ENCODE results near the gene SORCS2.

Gene SORCS2

DNA sequence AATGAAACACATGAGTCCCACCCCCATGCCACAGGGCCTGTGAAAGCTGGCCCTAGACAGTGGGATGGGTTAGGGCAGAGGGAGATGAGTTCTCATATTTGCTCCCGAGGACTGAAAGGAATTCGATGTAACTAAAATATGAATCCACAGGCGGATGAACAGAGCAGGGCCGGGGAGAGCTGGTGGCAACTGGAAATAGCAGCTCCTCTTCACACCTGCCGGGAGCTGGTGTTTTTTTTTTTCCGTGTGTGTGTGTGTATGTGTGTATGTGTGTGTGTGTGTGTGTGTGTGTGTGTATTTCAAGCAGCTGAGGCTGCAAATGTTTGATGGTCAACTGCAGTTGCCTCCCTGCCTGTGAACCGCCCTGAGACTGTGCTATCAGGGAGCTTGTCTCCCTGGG is 357.5 kb downstream of the SORCS2 start:
- no peak overlapping the region for H2BK5ac ChIP-seq (ENCODE audit: low read depth, low read length, poor library complexity, severe bottlenecking)
- H3K79me1 ChIP-seq (replicated peaks; ENCODE audit: low read length, poor library complexity, severe bottlenecking), result no peaks in the 10 kb centered on the region
- no peak overlapping the region for H3K4me2 ChIP-seq (ENCODE audit: low read length, poor library complexity, severe bottlenecking)
- no peak overlapping the region for H3K18ac ChIP-seq (ENCODE audit: low read depth in 1 of 2, low read length in 2 of 2)
- H2AK5ac ChIP-seq (ENCODE audit: low read length, severe bottlenecking), result no peak overlapping the region
- no peak overlapping the region for H2BK120ac ChIP-seq (ENCODE audit: low read depth, low read length)
- H2BK15ac ChIP-seq (ENCODE audit: low read depth, poor library complexity, severe bottlenecking), result no peak overlapping the region
- H3K4me1 ChIP-seq (ENCODE audit: control insufficient read depth, insufficient read depth, low read depth, low read length), result peaks cover 10% of the 10 kb centered on the region
- H3K4ac ChIP-seq (ENCODE audit: low read depth in 1 of 2, low read length in 2 of 2), result no peak overlapping the region
- no peak overlapping the region for H3K9ac ChIP-seq (ENCODE audit: low read length)
- no peak overlapping the region for H4K91ac ChIP-seq (ENCODE audit: low read length)
- no peak for DNase-seq
- no peak overlapping the region for H4K8ac ChIP-seq (ENCODE audit: low read length)
- no peak overlapping the region for H2AFZ ChIP-seq (ENCODE audit: low read depth, low read length)
- no peak overlapping the region for H2BK12ac ChIP-seq (ENCODE audit: low read length in 2 of 2)
- H3K4me3 ChIP-seq (ENCODE audit: insufficient read depth in 1 of 2, low read depth in 1 of 2, low read length in 2 of 2), result no peak overlapping the region
- H3K14ac ChIP-seq (ENCODE audit: low read length in 2 of 2), result no peak overlapping the region
- peaks cover 35% of the 10 kb centered on the region for H3K9me3 ChIP-seq (ENCODE audit: control insufficient read depth, low read length)
- WGBS, result 74% methylated on average over 7 of the region's 7 CpGs
- peaks cover 0 to 3% of the 10 kb centered on the region in 2 experiments for H3K36me3 ChIP-seq (ENCODE audit: control insufficient read depth in 1 of 2, insufficient read depth in 2 of 2, low read depth in 1 of 2, low read length in 2 of 2)
- peaks cover 0 to 4% of the 10 kb centered on the region in 2 experiments for H3K27me3 ChIP-seq (ENCODE audit: control insufficient read depth in 1 of 2, insufficient read depth in 1 of 2, low read length in 2 of 2)
- no peak overlapping the region for H3K27ac ChIP-seq (ENCODE audit: low read length, poor library complexity, severe bottlenecking)
- H3K23ac ChIP-seq (ENCODE audit: low read length in 2 of 2), result no peak overlapping the region

DNA sequence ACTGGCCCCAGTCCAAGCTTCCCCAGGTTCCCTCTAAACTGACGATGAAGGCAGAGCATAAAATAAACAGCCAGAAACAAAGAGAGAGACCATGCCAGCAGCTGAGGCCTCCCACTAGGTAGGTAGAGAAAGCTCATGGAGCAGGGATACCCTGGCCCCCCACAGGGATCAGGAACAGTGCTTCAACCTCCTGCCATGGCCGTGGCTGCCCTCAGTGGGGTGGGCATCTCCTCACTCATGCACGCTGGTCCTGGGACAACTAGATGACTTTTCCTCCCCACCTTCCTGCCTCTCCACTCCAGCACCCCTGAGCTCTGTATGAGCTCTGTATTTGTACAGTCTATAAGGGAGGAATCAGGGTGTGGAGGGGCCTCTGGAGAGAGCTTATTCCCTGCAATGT is 360.1 kb downstream of the SORCS2 start:
- no peak overlapping the region for H4K91ac ChIP-seq (ENCODE audit: low read length)
- peaks cover 0 to 4% of the 10 kb centered on the region in 2 experiments for H3K27me3 ChIP-seq (ENCODE audit: control insufficient read depth in 1 of 2, insufficient read depth in 1 of 2, low read length in 2 of 2)
- H2BK15ac ChIP-seq (ENCODE audit: low read depth, poor library complexity, severe bottlenecking), result no peak overlapping the region
- no peak overlapping the region for H2BK12ac ChIP-seq (ENCODE audit: low read length in 2 of 2)
- H3K36me3 ChIP-seq (ENCODE audit: control insufficient read depth in 1 of 2, insufficient read depth in 2 of 2, low read depth in 1 of 2, low read length in 2 of 2), result peaks cover 0 to 3% of the 10 kb centered on the region in 2 experiments
- no peak overlapping the region for H3K14ac ChIP-seq (ENCODE audit: low read length in 2 of 2)
- H3K18ac ChIP-seq (ENCODE audit: low read depth in 1 of 2, low read length in 2 of 2), result no peak overlapping the region
- H3K9me3 ChIP-seq (ENCODE audit: control insufficient read depth, low read length), result peaks cover 35% of the 10 kb centered on the region
- no peak overlapping the region for H4K8ac ChIP-seq (ENCODE audit: low read length)
- no peak overlapping the region for H3K4me2 ChIP-seq (ENCODE audit: low read length, poor library complexity, severe bottlenecking)
- H3K23ac ChIP-seq (ENCODE audit: low read length in 2 of 2), result no peak overlapping the region
- H3K79me1 ChIP-seq (replicated peaks; ENCODE audit: low read length, poor library complexity, severe bottlenecking), result no peaks in the 10 kb centered on the region
- H3K4me1 ChIP-seq (ENCODE audit: control insufficient read depth, insufficient read depth, low read depth, low read length), result no peaks in the 10 kb centered on the region
- H2BK120ac ChIP-seq (ENCODE audit: low read depth, low read length), result no peak overlapping the region
- H2AFZ ChIP-seq (ENCODE audit: low read depth, low read length), result no peak overlapping the region
- no peak overlapping the region for H3K27ac ChIP-seq (ENCODE audit: low read length, poor library complexity, severe bottlenecking)
- DNase-seq, result no peak
- no peak overlapping the region for H3K4ac ChIP-seq (ENCODE audit: low read depth in 1 of 2, low read length in 2 of 2)
- no peak overlapping the region for H3K4me3 ChIP-seq (ENCODE audit: insufficient read depth in 1 of 2, low read depth in 1 of 2, low read length in 2 of 2)
- no peak overlapping the region for H2BK5ac ChIP-seq (ENCODE audit: low read depth, low read length, poor library complexity, severe bottlenecking)
- H3K9ac ChIP-seq (ENCODE audit: low read length), result no peak overlapping the region
- no peak overlapping the region for H2AK5ac ChIP-seq (ENCODE audit: low read length, severe bottlenecking)
- 100% methylated on average over 2 of the region's 3 CpGs for WGBS

DNA sequence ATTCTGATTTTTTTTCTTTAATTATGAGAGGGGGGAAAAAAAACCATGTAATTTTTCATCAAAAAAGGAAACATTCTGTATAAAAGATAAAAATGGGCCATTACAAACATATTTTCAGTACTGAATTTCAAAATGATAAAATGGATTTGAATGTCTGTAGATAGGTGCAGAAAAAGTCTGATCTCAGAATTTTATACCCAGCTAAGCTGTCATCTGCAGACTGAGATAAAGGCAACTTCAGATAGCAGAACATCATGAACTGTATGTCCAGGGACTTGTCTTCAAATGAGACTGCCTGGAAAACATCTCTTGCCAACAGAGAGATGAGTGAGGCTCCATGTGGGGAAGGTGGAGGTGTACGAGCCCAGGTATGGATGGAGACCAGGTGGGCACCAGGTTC is 360.9 kb downstream of the SORCS2 start:
- Histone ChIP-seq H3K27ac (ENCODE audit: low read length, poor library complexity, severe bottlenecking) (no peak overlapping the region), H3K18ac (ENCODE audit: low read depth in 1 of 2, low read length in 2 of 2) (no peak overlapping the region), H3K9me3 (ENCODE audit: control insufficient read depth, low read length) (peaks cover 35% of the 10 kb centered on the region), H4K8ac (ENCODE audit: low read length) (no peak overlapping the region), H2BK12ac (ENCODE audit: low read length in 2 of 2) (no peak overlapping the region), H2BK15ac (ENCODE audit: low read depth, poor library complexity, severe bottlenecking) (no peak overlapping the region), H3K27me3 (ENCODE audit: control insufficient read depth in 1 of 2, insufficient read depth in 1 of 2, low read length in 2 of 2) (peaks cover 0 to 4% of the 10 kb centered on the region in 2 experiments), H4K91ac (ENCODE audit: low read length) (no peak overlapping the region), H2AK5ac (ENCODE audit: low read length, severe bottlenecking) (no peak overlapping the region), H3K9ac (ENCODE audit: low read length) (no peak overlapping the region), H2BK5ac (ENCODE audit: low read depth, low read length, poor library complexity, severe bottlenecking) (no peak overlapping the region), H3K4ac (ENCODE audit: low read depth in 1 of 2, low read length in 2 of 2) (no peak overlapping the region), H2AFZ (ENCODE audit: low read depth, low read length) (no peak overlapping the region), H3K4me2 (ENCODE audit: low read length, poor library complexity, severe bottlenecking) (no peak overlapping the region), H3K14ac (ENCODE audit: low read length in 2 of 2) (no peak overlapping the region), H3K4me3 (ENCODE audit: insufficient read depth in 1 of 2, low read depth in 1 of 2, low read length in 2 of 2) (no peak overlapping the region), H2BK120ac (ENCODE audit: low read depth, low read length) (no peak overlapping the region), H3K4me1 (ENCODE audit: control insufficient read depth, insufficient read depth, low read depth, low read length) (peaks cover 4% of the 10 kb centered on the region), H3K79me1 (replicated peaks; ENCODE audit: low read length, poor library complexity, severe bottlenecking) (no peaks in the 10 kb centered on the region), H3K36me3 (ENCODE audit: control insufficient read depth in 1 of 2, insufficient read depth in 2 of 2, low read depth in 1 of 2, low read length in 2 of 2) (peaks cover 0 to 3% of the 10 kb centered on the region in 2 experiments), H3K23ac (ENCODE audit: low read length in 2 of 2) (no peak overlapping the region)
- no peak for DNase-seq
- 86% methylated on average over 1 of the region's 1 CpG for WGBS

DNA sequence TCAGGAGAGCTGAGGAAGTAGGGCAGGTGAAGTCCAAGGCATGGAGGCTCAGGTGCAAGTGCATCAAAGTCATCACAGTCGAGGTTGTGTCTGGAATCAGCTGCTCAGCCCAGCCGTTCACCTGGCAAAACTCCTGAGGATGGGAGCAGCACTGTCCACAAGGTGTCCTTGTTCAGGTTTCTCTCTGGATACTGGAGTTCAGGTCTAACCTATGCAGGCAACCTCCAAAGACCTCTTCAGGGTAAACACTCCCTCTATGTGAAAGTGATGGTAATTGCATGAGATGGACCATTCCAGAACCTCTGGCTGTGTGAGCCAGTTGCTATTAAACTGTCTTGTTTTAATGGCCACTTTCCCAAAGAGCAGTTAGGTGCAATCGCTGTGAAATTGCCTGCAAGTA is 362.6 kb downstream of the SORCS2 start:
- Histone ChIP-seq H3K79me1 (replicated peaks; ENCODE audit: low read length, poor library complexity, severe bottlenecking) (no peaks in the 10 kb centered on the region), H2BK15ac (ENCODE audit: low read depth, poor library complexity, severe bottlenecking) (no peak overlapping the region), H3K4me1 (ENCODE audit: control insufficient read depth, insufficient read depth, low read depth, low read length) (peaks cover 6% of the 10 kb centered on the region), H2BK12ac (ENCODE audit: low read length in 2 of 2) (no peak overlapping the region), H3K23ac (ENCODE audit: low read length in 2 of 2) (no peak overlapping the region), H3K27me3 (ENCODE audit: control insufficient read depth in 1 of 2, insufficient read depth in 1 of 2, low read length in 2 of 2) (peaks cover 0 to 4% of the 10 kb centered on the region in 2 experiments), H4K91ac (ENCODE audit: low read length) (no peak overlapping the region), H3K9me3 (ENCODE audit: control insufficient read depth, low read length) (peaks cover 39% of the 10 kb centered on the region), H3K4ac (ENCODE audit: low read depth in 1 of 2, low read length in 2 of 2) (no peak overlapping the region), H4K8ac (ENCODE audit: low read length) (no peak overlapping the region), H3K4me2 (ENCODE audit: low read length, poor library complexity, severe bottlenecking) (no peak overlapping the region), H3K18ac (ENCODE audit: low read depth in 1 of 2, low read length in 2 of 2) (no peak overlapping the region), H2BK5ac (ENCODE audit: low read depth, low read length, poor library complexity, severe bottlenecking) (no peak overlapping the region), H2AFZ (ENCODE audit: low read depth, low read length) (no peak overlapping the region), H3K36me3 (ENCODE audit: control insufficient read depth in 1 of 2, insufficient read depth in 2 of 2, low read depth in 1 of 2, low read length in 2 of 2) (no peaks in the 10 kb centered on the region), H3K4me3 (ENCODE audit: insufficient read depth in 1 of 2, low read depth in 1 of 2, low read length in 2 of 2) (no peak overlapping the region), H3K14ac (ENCODE audit: low read length in 2 of 2) (no peak overlapping the region), H3K9ac (ENCODE audit: low read length) (no peak overlapping the region), H2BK120ac (ENCODE audit: low read depth, low read length) (no peak overlapping the region), H3K27ac (ENCODE audit: low read length, poor library complexity, severe bottlenecking) (no peak overlapping the region), H2AK5ac (ENCODE audit: low read length, severe bottlenecking) (no peak overlapping the region)
- WGBS, result 69% methylated on average over 3 of the region's 3 CpGs
- DNase-seq, result no peak

Measured in mesenchymal stem cell (in vitro differentiated cells and primary cell).